ENCODE measurements around the gene NDST1.

Gene NDST1

GRCh38 chr5:150575745-150576448, 68.0 kb downstream of the NDST1 start:
- Histone ChIP-seq H3K36me3 (ENCODE audit: control insufficient read depth in 4 of 4, insufficient read depth in 4 of 4, low read length in 3 of 4) (no peaks in the 10 kb centered on the region), H3K4me1 (ENCODE audit: control extremely low read depth in 1 of 4, control insufficient read depth in 4 of 4, insufficient read depth in 4 of 4, low read length in 3 of 4) (no peaks in the 10 kb centered on the region), H3K27me3 (replicated peaks in 2 of 5; ENCODE audit: control insufficient read depth in 4 of 5, insufficient read depth in 5 of 5, low read length in 4 of 5) (no peaks in the 10 kb centered on the region), H3K9me3 (ENCODE audit: control extremely low read depth in 1 of 5, control insufficient read depth in 4 of 5, insufficient read depth in 2 of 5, low read depth in 1 of 5, low read length in 4 of 5) (peaks cover 0 to 4% (median 0%) of the 10 kb centered on the region in 5 experiments), H3K27ac (ENCODE audit: insufficient read depth in 1 of 2, low read depth in 1 of 2, low read length in 2 of 2, poor library complexity in 1 of 2, severe bottlenecking in 2 of 2) (no peak overlapping the region), H3K4me3 (ENCODE audit: control insufficient read depth in 1 of 7, extremely low read depth in 1 of 7, insufficient read depth in 4 of 7, low read depth in 2 of 7, low read length in 6 of 7) (no peak overlapping the region)
- 94% methylated on average over 9 of the region's 11 CpGs for WGBS (ENCODE audit: insufficient coverage)
- ChIA-PET CTCF (interaction anchor here (1.0 to 2.4 kb wide), 3 partner anchors 15 to 81 kb away, joined by 3 to 13 read pairs (median 7); no protein-coding TSS in a partner anchor), POLR2A (no interaction called here)
- no peak for DNase-seq

DNA sequence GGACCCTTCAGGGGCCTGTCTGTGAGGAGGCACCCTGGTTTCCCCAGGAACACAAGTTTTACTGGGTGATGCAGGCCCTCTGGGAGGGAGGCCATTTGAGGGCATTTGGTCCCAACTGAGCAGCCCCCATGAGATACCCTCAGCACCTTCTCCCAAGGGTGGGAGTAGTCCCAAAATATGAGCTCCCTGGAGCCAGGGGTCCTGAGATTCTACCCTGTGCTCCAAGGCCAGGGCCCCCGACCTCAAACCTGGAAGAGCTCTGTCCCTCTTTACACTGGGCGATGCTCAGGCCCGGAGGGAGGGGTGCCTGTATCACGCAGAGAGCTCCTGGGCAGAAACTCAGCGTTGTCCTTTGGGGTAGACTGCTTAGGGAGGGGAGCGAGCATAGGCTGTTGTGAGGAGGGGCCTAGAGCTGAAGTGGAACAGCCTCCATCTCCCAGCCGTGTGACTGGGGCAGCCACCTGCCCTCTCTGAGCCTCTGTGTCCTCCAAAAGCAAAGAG, 68.6 kb downstream of the NDST1 start:
- WGBS (ENCODE audit: insufficient coverage), result 93% methylated on average over 2 of the region's 7 CpGs
- H3K4me3 ChIP-seq (ENCODE audit: control insufficient read depth in 1 of 7, extremely low read depth in 1 of 7, insufficient read depth in 4 of 7, low read depth in 2 of 7, low read length in 6 of 7), result no peak overlapping the region
- no peak overlapping the region for H3K27ac ChIP-seq (ENCODE audit: insufficient read depth in 1 of 2, low read depth in 1 of 2, low read length in 2 of 2, poor library complexity in 1 of 2, severe bottlenecking in 2 of 2)
- no peaks in the 10 kb centered on the region for H3K36me3 ChIP-seq (ENCODE audit: control insufficient read depth in 4 of 4, insufficient read depth in 4 of 4, low read length in 3 of 4)
- DNase-seq, result no peak
- H3K27me3 ChIP-seq (replicated peaks in 2 of 5; ENCODE audit: control insufficient read depth in 4 of 5, insufficient read depth in 5 of 5, low read length in 4 of 5), result no peaks in the 10 kb centered on the region
- H3K9me3 ChIP-seq (ENCODE audit: control extremely low read depth in 1 of 5, control insufficient read depth in 4 of 5, insufficient read depth in 2 of 5, low read depth in 1 of 5, low read length in 4 of 5), result peaks cover 0 to 4% (median 0%) of the 10 kb centered on the region in 5 experiments
- H3K4me1 ChIP-seq (ENCODE audit: control extremely low read depth in 1 of 4, control insufficient read depth in 4 of 4, insufficient read depth in 4 of 4, low read length in 3 of 4), result no peaks in the 10 kb centered on the region
- CTCF ChIA-PET, result interaction anchor here (0.7 to 2.4 kb wide), 5 partner anchors 13 to 81 kb away, joined by 3 to 13 read pairs (median 3); no protein-coding TSS in a partner anchor
- POLR2A ChIA-PET, result no interaction called here

DNA sequence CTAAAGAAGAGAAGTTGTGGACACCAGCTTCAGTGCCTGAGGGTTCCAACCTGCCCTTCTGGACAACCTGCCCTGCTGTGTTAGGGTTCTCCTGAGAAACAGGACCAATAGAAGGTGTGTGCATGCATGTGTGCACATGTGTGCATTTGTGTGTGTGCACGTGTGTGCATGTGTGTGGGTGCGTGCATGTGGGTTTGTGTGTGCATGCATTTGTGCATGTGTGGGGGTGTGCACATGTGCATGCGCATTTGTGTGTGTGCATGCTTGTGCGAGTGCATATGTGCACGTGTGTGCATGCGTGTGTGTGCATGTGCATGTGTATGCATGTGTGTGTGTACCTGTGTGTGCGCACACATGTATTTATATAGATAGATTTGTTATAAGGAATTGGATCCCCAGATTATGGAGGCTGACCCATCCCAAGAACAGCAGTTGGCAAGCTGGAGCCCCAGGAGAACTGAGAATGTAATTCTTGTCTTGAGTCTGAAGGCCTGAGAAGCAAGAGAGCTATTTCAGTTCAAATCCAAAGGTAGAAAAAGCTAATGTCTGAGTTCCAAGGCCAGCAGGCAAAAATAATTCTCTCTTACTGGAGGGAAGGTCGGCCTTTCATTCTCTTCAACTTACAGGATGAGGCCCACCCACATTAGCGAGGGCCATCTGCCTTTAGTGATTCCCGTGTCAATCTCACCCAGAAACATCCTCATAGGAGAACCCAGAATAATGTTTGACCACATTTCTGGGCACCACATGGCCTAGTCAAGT, 69.6 kb downstream of the NDST1 start:
- no peak for DNase-seq
- H3K9me3 ChIP-seq (ENCODE audit: control extremely low read depth in 1 of 5, control insufficient read depth in 4 of 5, insufficient read depth in 2 of 5, low read depth in 1 of 5, low read length in 4 of 5), result peaks cover 0 to 4% (median 0%) of the 10 kb centered on the region in 5 experiments
- no peaks in the 10 kb centered on the region for H3K27me3 ChIP-seq (replicated peaks in 2 of 5; ENCODE audit: control insufficient read depth in 4 of 5, insufficient read depth in 5 of 5, low read length in 4 of 5)
- H3K36me3 ChIP-seq (ENCODE audit: control insufficient read depth in 4 of 4, insufficient read depth in 4 of 4, low read length in 3 of 4), result no peaks in the 10 kb centered on the region
- WGBS (ENCODE audit: insufficient coverage), result 100% methylated on average over 5 of the region's 10 CpGs
- H3K4me1 ChIP-seq (ENCODE audit: control extremely low read depth in 1 of 4, control insufficient read depth in 4 of 4, insufficient read depth in 4 of 4, low read length in 3 of 4), result peaks cover 0 to 11% (median 8%) of the 10 kb centered on the region in 4 experiments
- H3K4me3 ChIP-seq (ENCODE audit: control insufficient read depth in 1 of 7, extremely low read depth in 1 of 7, insufficient read depth in 4 of 7, low read depth in 2 of 7, low read length in 6 of 7), result no peak overlapping the region
- ChIA-PET CTCF (interaction anchor here (1.0 to 2.4 kb wide), 3 partner anchors 14 to 17 kb away, joined by 3 to 13 read pairs (median 7); no protein-coding TSS in a partner anchor), POLR2A (no interaction called here)
- H3K27ac ChIP-seq (ENCODE audit: insufficient read depth in 1 of 2, low read depth in 1 of 2, low read length in 2 of 2, poor library complexity in 1 of 2, severe bottlenecking in 2 of 2), result no peak overlapping the region

DNA sequence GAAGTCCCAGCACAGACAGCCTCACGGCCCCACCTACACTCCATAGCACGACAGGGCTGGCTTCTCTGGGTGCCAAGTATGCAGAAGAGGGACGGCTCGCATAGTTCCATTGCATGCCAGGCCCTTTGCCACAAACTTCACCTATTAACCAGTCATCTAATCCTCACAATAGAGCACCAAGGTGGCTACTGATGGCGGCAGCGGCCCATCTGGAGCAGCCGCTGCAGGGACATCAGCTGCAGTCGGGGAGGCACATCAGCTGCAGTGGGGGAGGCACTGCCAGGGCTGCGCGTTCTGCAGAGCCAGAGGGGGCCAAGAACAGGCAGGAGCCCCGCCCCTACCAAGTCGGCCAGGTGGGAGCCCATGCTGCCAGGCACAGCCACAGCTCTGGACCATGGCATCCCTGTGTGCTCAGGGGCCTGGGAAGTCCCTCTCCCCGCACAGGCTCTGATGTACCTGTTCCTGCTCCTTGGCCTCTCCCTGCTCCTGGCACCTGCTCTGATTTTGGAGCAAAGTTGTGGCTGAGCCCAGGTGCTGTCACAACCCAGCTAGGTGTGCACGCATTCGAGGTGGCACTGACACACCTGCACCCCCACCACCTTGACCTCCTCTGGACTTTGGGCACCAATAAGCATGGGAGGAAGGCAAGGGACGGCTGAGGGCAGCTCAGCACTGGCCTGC, 71.0 kb downstream of the NDST1 start:
- no peaks in the 10 kb centered on the region for H3K36me3 ChIP-seq (ENCODE audit: control insufficient read depth in 4 of 4, insufficient read depth in 4 of 4, low read length in 3 of 4)
- peaks cover 0 to 4% (median 0%) of the 10 kb centered on the region in 5 experiments for H3K9me3 ChIP-seq (ENCODE audit: control extremely low read depth in 1 of 5, control insufficient read depth in 4 of 5, insufficient read depth in 2 of 5, low read depth in 1 of 5, low read length in 4 of 5)
- CTCF ChIA-PET, result interaction anchor here (1.3 to 2.3 kb wide), 4 partner anchors 10 to 20 kb away, joined by 3 to 6 read pairs (median 4); no protein-coding TSS in a partner anchor
- no peak for DNase-seq
- H3K27ac ChIP-seq (ENCODE audit: insufficient read depth in 1 of 2, low read depth in 1 of 2, low read length in 2 of 2, poor library complexity in 1 of 2, severe bottlenecking in 2 of 2), result no peak overlapping the region
- POLR2A ChIA-PET, result no interaction called here
- peaks cover 0 to 13% (median 9%) of the 10 kb centered on the region in 4 experiments for H3K4me1 ChIP-seq (ENCODE audit: control extremely low read depth in 1 of 4, control insufficient read depth in 4 of 4, insufficient read depth in 4 of 4, low read length in 3 of 4)
- WGBS (ENCODE audit: insufficient coverage), result 95% methylated on average over 16 of the region's 16 CpGs
- H3K27me3 ChIP-seq (replicated peaks in 2 of 5; ENCODE audit: control insufficient read depth in 4 of 5, insufficient read depth in 5 of 5, low read length in 4 of 5), result no peaks in the 10 kb centered on the region
- no peak overlapping the region for H3K4me3 ChIP-seq (ENCODE audit: control insufficient read depth in 1 of 7, extremely low read depth in 1 of 7, insufficient read depth in 4 of 7, low read depth in 2 of 7, low read length in 6 of 7)

DNA sequence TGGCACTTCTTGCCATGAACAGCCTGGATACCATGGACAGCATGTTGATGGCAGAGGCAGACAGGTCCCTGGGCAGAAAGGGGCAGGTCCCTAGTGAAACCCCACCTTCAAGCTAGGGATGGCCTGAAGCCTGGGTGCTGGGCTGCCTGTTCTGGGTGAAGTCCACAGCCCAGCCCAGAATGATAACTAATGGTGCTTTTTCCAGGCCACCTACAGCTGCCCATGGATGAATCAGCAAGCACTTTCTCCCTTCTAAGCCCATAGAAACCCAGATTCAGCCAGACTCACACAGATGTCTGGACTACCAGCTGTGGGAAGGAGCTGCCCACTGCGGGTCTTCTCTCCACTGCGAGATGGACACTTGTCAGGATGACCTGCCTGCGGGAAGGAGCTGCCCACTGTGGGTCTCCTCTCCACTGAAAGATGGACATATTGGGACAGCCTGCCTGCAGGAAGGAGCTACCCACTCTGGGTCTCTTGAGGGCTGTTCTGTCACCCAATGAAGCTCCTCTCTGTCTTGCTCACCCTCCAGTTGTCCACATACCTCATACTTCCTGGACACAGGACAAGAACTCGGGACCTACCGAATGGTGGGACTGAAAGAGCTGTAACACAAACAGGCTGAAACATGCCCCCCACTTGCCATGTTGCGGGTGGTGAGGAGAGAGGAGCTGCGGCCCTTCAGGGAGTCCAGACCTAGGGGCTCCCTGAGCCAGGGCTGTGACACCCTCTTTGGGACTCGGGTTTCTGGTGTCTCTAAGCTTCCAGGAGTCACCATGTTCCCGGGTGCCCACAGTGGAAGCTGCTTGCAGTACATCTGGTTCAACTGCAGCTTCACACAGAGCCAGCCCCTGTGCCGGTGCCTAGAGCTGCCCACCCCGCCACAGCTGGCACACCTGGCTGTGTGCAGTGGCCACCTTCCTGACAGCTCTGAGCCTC, 71.8 kb downstream of the NDST1 start:
- 99% methylated on average over 11 of the region's 11 CpGs for WGBS (ENCODE audit: insufficient coverage)
- POLR2A ChIA-PET, result no interaction called here
- DNase-seq, result no peak
- Histone ChIP-seq H3K27ac (ENCODE audit: insufficient read depth in 1 of 2, low read depth in 1 of 2, low read length in 2 of 2, poor library complexity in 1 of 2, severe bottlenecking in 2 of 2) (no peak overlapping the region), H3K36me3 (ENCODE audit: control insufficient read depth in 4 of 4, insufficient read depth in 4 of 4, low read length in 3 of 4) (no peaks in the 10 kb centered on the region), H3K4me1 (ENCODE audit: control extremely low read depth in 1 of 4, control insufficient read depth in 4 of 4, insufficient read depth in 4 of 4, low read length in 3 of 4) (peaks cover 0 to 13% (median 9%) of the 10 kb centered on the region in 4 experiments), H3K27me3 (replicated peaks in 2 of 5; ENCODE audit: control insufficient read depth in 4 of 5, insufficient read depth in 5 of 5, low read length in 4 of 5) (no peaks in the 10 kb centered on the region), H3K9me3 (ENCODE audit: control extremely low read depth in 1 of 5, control insufficient read depth in 4 of 5, insufficient read depth in 2 of 5, low read depth in 1 of 5, low read length in 4 of 5) (peaks cover 0 to 4% (median 0%) of the 10 kb centered on the region in 5 experiments), H3K4me3 (ENCODE audit: control insufficient read depth in 1 of 7, extremely low read depth in 1 of 7, insufficient read depth in 4 of 7, low read depth in 2 of 7, low read length in 6 of 7) (no peak overlapping the region)
- CTCF ChIA-PET, result interaction anchor here (0.7 to 2.3 kb wide), 7 partner anchors 10 to 199 kb away, joined by 3 to 6 read pairs (median 3); no protein-coding TSS in a partner anchor

DNA sequence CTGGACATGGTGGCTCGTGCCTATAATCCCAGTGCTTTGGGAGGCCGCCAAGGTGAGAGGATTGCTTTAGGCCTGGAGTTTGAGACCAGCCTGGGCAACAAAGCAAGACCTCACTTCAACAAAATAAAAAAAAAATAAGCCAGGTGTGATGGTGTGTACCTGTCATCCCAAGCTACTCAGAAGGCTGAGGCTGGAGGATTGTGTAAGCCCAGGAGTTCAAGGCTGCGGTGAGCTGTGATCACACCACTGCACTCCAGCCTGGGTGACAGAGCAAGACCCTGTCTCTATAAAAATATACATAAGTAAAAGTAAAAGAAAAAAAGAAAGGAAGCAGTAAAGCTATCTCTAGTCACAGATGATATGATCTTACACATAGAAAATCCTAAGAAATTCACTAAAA, 73.0 kb downstream of the NDST1 start:
- no peaks in the 10 kb centered on the region for H3K27me3 ChIP-seq (replicated peaks in 2 of 5; ENCODE audit: control insufficient read depth in 4 of 5, insufficient read depth in 5 of 5, low read length in 4 of 5)
- CTCF ChIA-PET, result interaction anchor here (0.9 to 2.5 kb wide), 3 partner anchors 19 to 58 kb away, joined by 3 to 8 read pairs (median 4); no protein-coding TSS in a partner anchor
- no peak overlapping the region for H3K27ac ChIP-seq (ENCODE audit: insufficient read depth in 1 of 2, low read depth in 1 of 2, low read length in 2 of 2, poor library complexity in 1 of 2, severe bottlenecking in 2 of 2)
- WGBS (ENCODE audit: insufficient coverage), result 100% methylated on average over 1 of the region's 3 CpGs
- no peaks in the 10 kb centered on the region for H3K36me3 ChIP-seq (ENCODE audit: control insufficient read depth in 4 of 4, insufficient read depth in 4 of 4, low read length in 3 of 4)
- POLR2A ChIA-PET, result no interaction called here
- no peak for DNase-seq
- no peak overlapping the region for H3K4me3 ChIP-seq (ENCODE audit: control insufficient read depth in 1 of 7, extremely low read depth in 1 of 7, insufficient read depth in 4 of 7, low read depth in 2 of 7, low read length in 6 of 7)
- H3K9me3 ChIP-seq (ENCODE audit: control extremely low read depth in 1 of 5, control insufficient read depth in 4 of 5, insufficient read depth in 2 of 5, low read depth in 1 of 5, low read length in 4 of 5), result peaks cover 0 to 4% (median 0%) of the 10 kb centered on the region in 5 experiments
- peaks cover 0 to 13% (median 9%) of the 10 kb centered on the region in 4 experiments for H3K4me1 ChIP-seq (ENCODE audit: control extremely low read depth in 1 of 4, control insufficient read depth in 4 of 4, insufficient read depth in 4 of 4, low read length in 3 of 4)

Data from common myeloid progenitor, CD34-positive (primary cell).